ENCODE measurements around the gene ITGA1. TPM values are rescaled to one million over a fixed set of nuclear protein-coding genes. Genes with fewer than 3 reads are reported as not detected.
A peak's percentile ranks its signal among the peaks of the same experiment; 100 is the strongest.

The ITGA1 gene
- total and polyA plus RNA-seq, 2 of the 13 experiments (the other 11 are each of a cell fraction or from before 2014, with no cell fraction given) = 23.1 to 28.6 TPM

DNA sequence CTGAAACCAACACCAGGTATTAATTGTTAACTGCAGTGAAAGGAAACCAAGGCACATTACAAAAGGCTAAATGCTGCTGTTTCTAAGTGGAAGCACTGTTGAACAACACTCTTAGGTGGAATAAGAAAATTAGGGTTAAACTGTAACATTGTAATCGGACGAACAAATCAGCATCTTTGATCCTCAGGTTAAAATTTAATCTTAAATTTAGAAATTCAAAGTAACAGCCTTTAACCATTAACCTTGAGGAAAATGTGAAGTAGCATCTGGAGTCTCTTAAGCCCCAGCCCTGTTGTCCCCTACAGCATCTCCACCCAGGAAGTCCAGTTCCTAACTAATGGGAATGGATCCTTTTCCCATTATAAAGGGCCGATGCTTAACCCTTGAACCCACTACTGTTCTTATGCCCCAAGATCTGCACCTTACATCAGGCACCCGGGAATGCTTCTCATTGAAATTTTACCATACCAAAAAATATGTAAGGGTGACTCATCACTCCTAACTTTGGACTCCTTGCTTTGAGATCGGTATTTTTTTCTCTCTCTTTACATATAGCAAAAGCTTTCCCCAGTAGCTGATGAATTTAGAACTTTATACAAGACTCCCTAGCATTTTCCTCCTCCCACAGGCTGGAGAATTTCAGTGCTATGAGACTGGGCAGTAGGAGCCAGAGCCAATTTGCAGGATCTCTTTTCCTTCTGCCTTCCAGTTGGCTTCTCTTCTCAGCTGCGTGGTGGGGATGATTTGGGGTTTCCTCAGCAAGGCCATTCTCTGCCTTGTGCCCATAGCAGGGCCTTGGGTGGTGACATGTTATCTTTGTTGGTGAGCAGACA lies 169.4 kb downstream of the ITGA1 start (continued):
- TF ChIP-seq, protein P1, sequence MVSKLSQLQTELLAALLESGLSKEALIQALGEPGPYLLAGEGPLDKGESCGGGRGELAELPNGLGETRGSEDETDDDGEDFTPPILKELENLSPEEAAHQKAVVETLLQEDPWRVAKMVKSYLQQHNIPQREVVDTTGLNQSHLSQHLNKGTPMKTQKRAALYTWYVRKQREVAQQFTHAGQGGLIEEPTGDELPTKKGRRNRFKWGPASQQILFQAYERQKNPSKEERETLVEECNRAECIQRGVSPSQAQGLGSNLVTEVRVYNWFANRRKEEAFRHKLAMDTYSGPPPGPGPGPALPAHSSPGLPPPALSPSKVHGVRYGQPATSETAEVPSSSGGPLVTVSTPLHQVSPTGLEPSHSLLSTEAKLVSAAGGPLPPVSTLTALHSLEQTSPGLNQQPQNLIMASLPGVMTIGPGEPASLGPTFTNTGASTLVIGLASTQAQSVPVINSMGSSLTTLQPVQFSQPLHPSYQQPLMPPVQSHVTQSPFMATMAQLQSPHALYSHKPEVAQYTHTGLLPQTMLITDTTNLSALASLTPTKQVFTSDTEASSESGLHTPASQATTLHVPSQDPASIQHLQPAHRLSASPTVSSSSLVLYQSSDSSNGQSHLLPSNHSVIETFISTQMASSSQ (IDR thresholded peaks at IDR 0.05; ENCODE audit: low read depth) = peak; percentile 98
- TF ChIP-seq, protein P1 (CRISPR knock-in tag; IDR thresholded peaks at IDR 0.05; ENCODE audit: borderline replicate concordance) = peak; percentile 92; the same call in 1 of the 2 replicates
- TF ChIP-seq, protein P2, sequence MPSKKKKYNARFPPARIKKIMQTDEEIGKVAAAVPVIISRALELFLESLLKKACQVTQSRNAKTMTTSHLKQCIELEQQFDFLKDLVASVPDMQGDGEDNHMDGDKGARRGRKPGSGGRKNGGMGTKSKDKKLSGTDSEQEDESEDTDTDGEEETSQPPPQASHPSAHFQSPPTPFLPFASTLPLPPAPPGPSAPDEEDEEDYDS (CRISPR knock-in tag; IDR thresholded peaks at IDR 0.05) = peak; percentile 75
- no peak for TF ChIP-seq PHB2 (IDR thresholded peaks at IDR 0.05; ENCODE audit: partially characterized antibody)
- TF ChIP-seq FOXJ3 (CRISPR knock-in tag; IDR thresholded peaks at IDR 0.05; ENCODE audit: borderline replicate concordance) = 0 out of 2 replicates have a peak, but pooled peaks have one; percentile 26
- TF ChIP-seq AGO2 (optimal IDR thresholded peaks at IDR 0.05; ENCODE audit: low read depth, low read length) = no peak
- no peak for TF ChIP-seq NFKBIZ (CRISPR knock-in tag; IDR thresholded peaks at IDR 0.05)
- TF ChIP-seq TP53 (CRISPR knock-in tag; conservative IDR thresholded peaks at IDR 0.05) = no peak
- TF ChIP-seq CCDC6 (CRISPR knock-in tag; IDR thresholded peaks at IDR 0.05) = no peak
- TF ChIP-seq KLF9 (CRISPR knock-in tag; IDR thresholded peaks at IDR 0.05; ENCODE audit: low read depth) = no peak
- TF ChIP-seq, protein P3, sequence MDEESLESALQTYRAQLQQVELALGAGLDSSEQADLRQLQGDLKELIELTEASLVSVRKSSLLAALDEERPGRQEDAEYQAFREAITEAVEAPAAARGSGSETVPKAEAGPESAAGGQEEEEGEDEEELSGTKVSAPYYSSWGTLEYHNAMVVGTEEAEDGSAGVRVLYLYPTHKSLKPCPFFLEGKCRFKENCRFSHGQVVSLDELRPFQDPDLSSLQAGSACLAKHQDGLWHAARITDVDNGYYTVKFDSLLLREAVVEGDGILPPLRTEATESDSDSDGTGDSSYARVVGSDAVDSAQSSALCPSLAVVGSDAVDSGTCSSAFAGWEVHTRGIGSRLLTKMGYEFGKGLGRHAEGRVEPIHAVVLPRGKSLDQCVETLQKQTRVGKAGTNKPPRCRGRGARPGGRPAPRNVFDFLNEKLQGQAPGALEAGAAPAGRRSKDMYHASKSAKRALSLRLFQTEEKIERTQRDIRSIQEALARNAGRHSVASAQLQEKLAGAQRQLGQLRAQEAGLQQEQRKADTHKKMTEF (CRISPR knock-in tag; IDR thresholded peaks at IDR 0.05) = peak; percentile 27; the same call in 1 of the 2 replicates
- TF ChIP-seq PAWR (CRISPR knock-in tag; IDR thresholded peaks at IDR 0.05; ENCODE audit: borderline replicate concordance) = no peak
- 0 out of 2 replicates have a peak, but pooled peaks have one; percentile 7 for TF ChIP-seq ZSCAN29 (CRISPR knock-in tag; conservative IDR thresholded peaks at IDR 0.05)
- no peak for TF ChIP-seq HMG20B (CRISPR knock-in tag; conservative IDR thresholded peaks at IDR 0.05)
- no peak for TF ChIP-seq ZNF382 (CRISPR knock-in tag; IDR thresholded peaks at IDR 0.05; ENCODE audit: borderline replicate concordance)
- no peak for TF ChIP-seq FOXP1 (IDR thresholded peaks at IDR 0.05)
- peak; percentile 49; the same call in 1 of the 2 replicates for TF ChIP-seq FOXP1 (CRISPR knock-in tag; IDR thresholded peaks at IDR 0.05)
- TF ChIP-seq, protein P4, sequence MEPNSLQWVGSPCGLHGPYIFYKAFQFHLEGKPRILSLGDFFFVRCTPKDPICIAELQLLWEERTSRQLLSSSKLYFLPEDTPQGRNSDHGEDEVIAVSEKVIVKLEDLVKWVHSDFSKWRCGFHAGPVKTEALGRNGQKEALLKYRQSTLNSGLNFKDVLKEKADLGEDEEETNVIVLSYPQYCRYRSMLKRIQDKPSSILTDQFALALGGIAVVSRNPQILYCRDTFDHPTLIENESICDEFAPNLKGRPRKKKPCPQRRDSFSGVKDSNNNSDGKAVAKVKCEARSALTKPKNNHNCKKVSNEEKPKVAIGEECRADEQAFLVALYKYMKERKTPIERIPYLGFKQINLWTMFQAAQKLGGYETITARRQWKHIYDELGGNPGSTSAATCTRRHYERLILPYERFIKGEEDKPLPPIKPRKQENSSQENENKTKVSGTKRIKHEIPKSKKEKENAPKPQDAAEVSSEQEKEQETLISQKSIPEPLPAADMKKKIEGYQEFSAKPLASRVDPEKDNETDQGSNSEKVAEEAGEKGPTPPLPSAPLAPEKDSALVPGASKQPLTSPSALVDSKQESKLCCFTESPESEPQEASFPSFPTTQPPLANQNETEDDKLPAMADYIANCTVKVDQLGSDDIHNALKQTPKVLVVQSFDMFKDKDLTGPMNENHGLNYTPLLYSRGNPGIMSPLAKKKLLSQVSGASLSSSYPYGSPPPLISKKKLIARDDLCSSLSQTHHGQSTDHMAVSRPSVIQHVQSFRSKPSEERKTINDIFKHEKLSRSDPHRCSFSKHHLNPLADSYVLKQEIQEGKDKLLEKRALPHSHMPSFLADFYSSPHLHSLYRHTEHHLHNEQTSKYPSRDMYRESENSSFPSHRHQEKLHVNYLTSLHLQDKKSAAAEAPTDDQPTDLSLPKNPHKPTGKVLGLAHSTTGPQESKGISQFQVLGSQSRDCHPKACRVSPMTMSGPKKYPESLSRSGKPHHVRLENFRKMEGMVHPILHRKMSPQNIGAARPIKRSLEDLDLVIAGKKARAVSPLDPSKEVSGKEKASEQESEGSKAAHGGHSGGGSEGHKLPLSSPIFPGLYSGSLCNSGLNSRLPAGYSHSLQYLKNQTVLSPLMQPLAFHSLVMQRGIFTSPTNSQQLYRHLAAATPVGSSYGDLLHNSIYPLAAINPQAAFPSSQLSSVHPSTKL (CRISPR knock-in tag; IDR thresholded peaks at IDR 0.05) = peak; percentile 29; the same call in 1 of the 2 replicates
- peak; percentile 61 for TF ChIP-seq TCF7 (IDR thresholded peaks at IDR 0.05; ENCODE audit: low read depth)
- TF ChIP-seq RBM39 (IDR thresholded peaks at IDR 0.05; ENCODE audit: low read depth, low read length, poor library complexity, severe bottlenecking) = no peak
- no peak for TF ChIP-seq ZFX (CRISPR knock-in tag; IDR thresholded peaks at IDR 0.05; ENCODE audit: low read depth)

Data from HepG2 (cell line).